Epithelial cell of prostate (primary cell): ENCODE data around the gene PRKG1.

Source experiments
- DNase-seq: peaks from one replicate; pipeline ENCODE4 v3.0.0-alpha.2; 2011; ENCODE audit warnings: low read depth, low spot score
- H3K27ac ChIP-seq: fragments of 450-650 bp; 2 replicates; pipeline ENCODE4 v1.5.1; 2017; ENCODE audit warnings: mild to moderate bottlenecking

The PRKG1 gene

DNA sequence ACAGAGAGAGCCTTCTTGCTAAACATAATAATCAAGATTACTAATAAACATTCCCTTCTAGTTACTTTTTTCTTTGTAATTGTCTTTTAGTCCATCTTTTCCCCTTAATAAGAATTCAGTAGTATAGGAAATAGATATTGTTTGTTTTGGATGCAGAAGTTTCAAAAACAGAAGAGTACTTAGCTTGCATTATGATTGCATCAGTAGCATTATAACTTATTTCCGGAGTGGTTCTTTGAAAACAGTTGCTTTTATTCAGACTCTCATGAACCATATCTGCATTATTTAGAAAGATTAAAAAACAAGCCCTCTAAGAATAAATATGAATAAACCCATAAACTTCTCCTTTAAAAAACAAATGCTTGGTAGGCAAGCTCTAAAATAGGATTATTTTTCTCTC, 1205.8 kb downstream of the PRKG1 start:
- DNase-seq: no peak
- H3K27ac ChIP-seq: peak overlapping the region; percentile 25

DNA sequence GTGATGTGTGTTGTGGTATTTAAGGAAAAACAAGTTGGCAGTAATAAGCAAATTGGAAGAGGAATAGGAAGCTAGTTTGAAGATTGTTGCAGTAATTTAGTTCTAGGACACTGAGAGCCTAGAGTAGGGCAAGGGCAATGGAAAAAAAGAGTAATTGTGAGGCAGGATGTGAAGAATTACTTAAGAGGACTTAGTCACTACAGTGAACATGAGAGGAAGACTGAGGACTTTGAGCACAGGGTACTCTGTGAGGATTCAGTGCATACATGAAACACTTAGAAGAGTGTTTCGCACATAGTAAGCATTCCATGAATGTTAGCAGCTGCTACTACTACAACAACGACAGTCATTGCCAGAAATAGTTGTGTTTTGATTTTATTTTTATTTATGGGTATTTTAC, 1208.9 kb downstream of the PRKG1 start:
- DNase-seq: no peak

DNA sequence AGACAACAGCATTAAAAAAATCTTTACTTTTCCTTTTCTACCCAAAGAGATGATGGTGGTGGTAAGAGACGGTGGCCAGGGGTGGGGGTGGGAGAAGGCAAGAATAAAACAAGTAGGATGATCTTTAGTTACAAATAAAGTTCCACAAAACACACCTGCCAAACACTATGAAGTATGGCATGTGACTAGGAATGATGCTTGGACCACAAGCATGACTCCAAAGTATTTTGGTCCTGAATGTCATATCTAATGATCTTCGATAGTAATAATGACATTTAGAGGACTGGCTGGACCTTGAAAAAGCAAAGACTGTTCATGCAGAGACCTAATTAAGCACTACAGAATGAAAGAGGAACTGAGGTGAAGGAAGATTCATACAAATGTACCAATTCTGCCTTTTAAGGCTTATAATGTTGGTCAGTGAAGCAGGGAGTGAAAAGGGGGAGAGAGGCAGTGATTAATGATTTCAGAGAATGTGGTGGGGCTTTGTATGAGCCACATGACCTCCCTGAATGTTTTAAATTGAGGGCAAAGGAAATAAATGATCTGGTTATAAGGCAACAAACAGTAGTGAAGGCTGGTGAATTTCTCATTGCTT, 1210.2 kb downstream of the PRKG1 start:
- no peak for DNase-seq

More for the DNA sequence above, 1208.9 kb downstream of the PRKG1 start:
- no peak overlapping the region for H3K27ac ChIP-seq

DNA sequence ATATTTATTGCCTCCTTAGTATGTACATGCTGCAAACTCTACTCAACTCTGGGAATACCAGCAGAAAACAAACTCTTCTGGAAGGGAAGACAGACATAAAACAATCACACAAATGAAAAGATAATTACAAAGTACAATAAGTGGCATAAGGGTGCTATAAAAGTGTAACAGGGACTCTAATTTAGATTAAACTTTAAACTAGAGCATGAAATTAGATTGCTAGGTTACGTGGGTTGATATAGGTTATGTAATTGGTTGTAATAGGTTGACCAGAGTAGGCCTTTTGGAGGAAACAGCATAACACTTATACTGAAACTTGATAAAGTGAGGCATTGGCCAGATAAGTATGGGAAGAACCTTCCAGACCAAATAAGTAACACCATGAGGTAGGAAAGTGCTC, 1213.6 kb downstream of the PRKG1 start:
- DNase-seq: no peak
- H3K27ac ChIP-seq: no peak overlapping the region

More for the DNA sequence above, 1210.2 kb downstream of the PRKG1 start:
- H3K27ac ChIP-seq: no peak overlapping the region

DNA sequence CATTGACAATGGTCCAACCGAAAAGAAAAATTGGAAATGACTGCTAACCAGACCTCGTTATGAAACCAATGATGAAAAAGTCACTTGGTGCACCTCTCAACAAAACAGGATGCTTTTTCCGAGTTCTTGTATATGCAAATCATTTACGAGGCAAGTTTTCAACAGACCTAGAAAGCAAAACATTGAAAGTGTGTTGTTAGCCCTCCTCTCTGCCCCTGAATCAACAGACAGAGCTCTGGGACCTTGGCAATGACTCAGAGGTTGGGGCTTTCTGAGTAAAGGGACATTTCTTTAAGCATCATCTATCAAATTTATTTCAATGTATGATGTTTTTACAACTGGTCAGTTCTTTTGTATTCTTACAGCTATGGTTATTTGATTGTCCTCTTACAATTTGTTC, 1223.5 kb downstream of the PRKG1 start:
- DNase-seq: no peak
- no peak overlapping the region for H3K27ac ChIP-seq

DNA sequence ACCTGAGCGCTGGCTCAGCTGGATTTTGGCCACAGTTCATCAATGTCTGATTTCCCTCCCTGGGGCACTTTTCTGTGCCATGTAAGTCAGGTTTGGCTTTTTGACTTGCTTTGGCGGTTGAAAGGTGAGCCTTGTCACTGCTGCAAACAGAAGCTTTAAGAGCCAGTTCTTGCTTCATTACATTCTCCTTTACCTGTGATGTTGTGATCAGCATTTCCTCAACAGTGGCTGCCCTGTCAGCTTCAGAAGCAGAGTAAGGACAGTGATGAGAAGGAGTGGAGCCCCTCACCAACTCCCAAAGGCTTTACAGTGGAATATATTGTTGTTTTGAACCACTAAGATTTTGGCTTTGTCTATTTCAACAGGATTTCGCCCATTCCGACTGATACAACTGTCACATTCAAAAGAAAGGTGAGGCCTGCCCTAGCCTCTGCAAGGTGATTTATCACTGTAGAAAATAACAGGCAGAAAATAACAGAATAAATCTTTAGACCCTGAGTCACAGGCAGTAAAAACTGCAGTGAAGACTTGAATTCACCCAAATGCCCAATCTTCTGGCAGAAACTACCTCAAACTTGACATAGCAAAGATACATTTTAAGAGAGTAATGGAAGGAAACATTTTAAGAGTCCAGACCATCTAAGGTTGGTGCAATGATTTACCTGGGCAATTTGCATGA, 1226.5 kb downstream of the PRKG1 start:
- no peak overlapping the region for H3K27ac ChIP-seq
- no peak for DNase-seq

DNA sequence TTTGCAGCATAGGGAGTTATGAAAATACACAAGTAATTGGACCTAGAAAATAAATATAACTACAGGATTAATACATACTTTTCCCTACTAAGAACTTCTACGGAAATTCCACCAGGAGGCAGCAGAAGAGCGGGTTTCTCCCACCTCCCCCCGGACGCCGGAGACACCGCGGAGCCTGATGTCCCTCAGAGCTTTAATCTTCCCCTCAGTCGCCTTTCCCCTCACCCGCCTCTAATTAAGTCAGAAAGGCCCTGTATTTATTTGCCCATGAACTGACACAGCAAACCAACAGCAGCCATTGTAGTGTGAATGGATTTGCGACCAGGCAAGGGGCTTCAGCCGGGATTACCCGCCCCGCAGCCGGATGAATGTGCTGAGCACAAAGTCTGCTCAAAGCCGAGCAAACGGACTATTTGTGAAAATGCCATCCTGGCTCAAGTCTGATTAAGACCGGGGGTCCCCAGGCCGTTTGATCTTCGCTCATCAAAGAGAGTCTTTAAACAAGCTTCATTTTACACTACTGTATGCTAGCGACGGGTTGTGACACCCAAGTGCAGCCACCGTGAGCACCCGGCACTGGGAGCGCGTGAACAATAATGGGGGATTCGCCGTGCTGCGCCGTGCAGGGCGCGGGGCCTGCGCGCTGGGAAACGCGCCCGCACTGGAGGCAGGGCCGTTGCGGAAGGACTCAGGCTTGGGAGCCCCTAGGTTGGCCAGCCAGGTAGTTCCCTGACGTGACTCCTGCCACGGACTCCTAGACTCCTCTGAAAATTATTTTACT, 1234.2 kb downstream of the PRKG1 start:
- H3K27ac ChIP-seq: no peak overlapping the region
- no peak for DNase-seq

DNA sequence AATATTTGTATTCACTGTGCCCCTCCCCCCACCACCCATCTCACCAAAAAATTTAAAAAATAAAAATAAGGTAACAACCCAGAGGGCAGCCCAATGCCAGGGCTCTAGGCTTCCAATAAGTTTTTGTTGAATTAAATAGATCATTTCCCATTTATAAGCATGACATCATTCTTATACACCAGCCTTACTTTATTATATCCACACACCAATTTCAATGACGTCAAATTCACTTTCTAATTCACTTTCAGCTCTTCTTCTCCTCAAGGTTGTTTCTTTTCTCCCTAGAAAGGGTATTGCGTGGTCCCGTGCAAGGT, 1238.6 kb downstream of the PRKG1 start:
- no peak for DNase-seq
- H3K27ac ChIP-seq: peak overlapping the region; percentile 92

DNA sequence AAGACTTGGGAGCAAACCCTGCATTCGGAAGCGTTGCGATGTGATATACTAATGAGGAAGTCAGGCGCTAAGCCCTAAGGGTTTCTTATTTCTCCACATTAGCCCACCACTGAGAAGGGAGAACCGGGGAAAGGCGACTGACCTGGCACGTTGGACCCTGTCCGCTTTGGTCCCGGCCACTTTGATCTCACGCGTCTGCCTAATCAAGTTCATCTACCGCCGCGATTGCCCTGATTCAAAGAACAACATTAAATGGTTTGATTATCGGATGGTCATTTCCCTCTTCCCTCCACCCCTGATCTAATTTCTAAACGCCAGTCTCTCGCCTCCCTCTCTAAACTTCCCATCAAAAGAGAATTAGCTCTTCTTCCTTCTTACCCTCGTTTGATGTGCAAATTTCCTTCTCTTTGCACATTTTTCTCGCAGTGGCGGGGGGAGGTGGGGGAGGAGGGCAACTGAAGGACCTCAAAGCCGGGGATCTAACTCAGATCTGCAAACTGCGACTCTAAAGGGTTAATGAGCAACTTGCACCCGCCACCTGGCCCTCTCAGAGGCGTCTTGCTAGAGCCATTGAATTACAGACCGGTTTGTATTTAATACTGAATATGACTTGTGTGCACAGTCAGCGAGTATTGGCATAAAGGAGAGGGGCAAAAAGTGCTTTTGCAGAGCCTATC, 1239.1 kb downstream of the PRKG1 start:
- DNase-seq: no peak
- H3K27ac ChIP-seq: peak overlapping the region; percentile 92

DNA sequence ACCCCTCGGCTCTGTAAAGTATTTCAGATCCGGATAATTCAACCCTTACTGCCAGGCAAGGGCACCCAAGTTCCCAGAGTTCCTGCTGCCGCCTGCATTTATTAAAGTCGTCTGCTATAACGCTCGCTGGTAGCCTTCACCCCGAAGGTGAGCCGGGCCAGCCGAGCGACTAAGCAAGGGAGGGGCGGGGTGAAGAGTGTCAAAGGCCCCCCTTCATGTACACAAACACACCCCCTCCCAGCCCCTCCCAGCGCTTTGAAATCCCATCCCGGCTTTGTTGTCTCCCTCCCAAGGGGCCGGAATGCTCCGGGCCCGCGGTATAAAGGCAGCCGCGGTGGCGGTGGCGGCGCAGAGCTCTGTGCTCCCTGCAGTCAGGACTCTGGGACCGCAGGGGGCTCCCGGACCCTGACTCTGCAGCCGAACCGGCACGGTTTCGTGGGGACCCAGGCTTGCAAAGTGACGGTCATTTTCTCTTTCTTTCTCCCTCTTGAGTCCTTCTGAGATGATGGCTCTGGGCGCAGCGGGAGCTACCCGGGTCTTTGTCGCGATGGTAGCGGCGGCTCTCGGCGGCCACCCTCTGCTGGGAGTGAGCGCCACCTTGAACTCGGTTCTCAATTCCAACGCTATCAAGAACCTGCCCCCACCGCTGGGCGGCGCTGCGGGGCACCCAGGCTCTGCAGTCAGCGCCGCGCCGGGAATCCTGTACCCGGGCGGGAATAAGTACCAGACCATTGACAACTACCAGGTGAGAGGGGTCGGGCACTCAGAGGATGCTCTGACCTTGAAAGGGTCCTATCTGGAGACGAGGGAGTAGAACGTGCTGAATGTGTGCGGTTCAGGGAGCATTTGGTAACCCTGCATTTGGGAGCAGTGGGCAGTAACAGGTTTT, 1239.9 kb downstream of the PRKG1 start, which contains the start of gene DKK1:
Gene DKK1, plus strand, starts transcription at position 349 of the 889 bp plus-strand sequence. Its CDS starts 154 bp downstream, at position 503.
- peak; percentile 34 for DNase-seq
- H3K27ac ChIP-seq: peak within 1 kb of the TSS; percentile 92

DNA sequence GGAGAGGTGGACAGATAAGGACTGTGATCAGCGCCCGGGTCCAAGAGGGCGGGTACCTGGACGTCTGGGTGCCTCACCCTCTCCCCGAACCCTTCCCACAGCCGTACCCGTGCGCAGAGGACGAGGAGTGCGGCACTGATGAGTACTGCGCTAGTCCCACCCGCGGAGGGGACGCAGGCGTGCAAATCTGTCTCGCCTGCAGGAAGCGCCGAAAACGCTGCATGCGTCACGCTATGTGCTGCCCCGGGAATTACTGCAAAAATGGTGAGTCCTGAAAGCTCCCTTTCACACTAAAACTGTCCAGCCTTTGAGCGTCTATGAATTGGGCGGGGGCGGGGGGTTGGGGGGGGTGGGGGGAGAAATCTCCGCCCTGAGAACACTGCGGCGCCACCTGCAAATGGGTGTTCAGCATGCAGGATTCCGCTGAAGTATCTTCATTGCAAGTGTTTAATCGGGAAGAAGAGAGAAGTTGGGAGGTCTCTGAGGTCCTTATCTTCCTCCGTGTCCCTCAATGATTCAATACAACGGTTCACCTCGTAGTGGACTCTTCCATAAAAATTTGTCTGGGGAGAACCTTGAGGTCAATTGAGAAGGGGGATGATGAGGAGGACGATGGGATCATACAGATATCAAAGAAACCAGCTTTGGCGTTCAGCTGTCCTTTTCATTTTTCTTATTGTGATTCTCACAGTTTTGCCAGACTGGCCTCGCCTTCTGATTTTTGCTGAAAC, 1240.7 kb downstream of the PRKG1 start:
- peak overlapping the region; percentile 92 for H3K27ac ChIP-seq
- DNase-seq: no peak

DNA sequence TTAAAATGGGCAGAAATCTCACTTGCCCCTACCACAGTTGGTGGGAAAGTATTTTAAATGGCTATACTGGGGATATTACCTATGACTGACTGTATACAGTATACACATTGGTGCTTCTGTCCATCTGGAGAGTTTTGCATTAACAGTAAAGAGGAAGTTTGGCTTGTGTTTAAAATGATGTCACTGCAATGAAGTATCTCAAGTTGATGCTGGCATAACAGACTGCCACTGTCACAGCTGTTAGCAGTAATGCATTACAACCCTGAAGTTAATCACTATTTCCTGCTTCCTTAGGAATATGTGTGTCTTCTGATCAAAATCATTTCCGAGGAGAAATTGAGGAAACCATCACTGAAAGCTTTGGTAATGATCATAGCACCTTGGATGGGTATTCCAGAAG, 1241.7 kb downstream of the PRKG1 start:
- no peak for DNase-seq
- H3K27ac ChIP-seq: peak overlapping the region; percentile 92

DNA sequence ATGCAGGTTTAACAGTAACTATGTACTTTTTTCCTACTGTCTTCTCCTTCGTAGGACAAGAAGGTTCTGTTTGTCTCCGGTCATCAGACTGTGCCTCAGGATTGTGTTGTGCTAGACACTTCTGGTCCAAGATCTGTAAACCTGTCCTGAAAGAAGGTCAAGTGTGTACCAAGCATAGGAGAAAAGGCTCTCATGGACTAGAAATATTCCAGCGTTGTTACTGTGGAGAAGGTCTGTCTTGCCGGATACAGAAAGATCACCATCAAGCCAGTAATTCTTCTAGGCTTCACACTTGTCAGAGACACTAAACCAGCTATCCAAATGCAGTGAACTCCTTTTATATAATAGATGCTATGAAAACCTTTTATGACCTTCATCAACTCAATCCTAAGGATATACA, 1242.2 kb downstream of the PRKG1 start:
- peak overlapping the region; percentile 92 for H3K27ac ChIP-seq
- no peak for DNase-seq

DNA sequence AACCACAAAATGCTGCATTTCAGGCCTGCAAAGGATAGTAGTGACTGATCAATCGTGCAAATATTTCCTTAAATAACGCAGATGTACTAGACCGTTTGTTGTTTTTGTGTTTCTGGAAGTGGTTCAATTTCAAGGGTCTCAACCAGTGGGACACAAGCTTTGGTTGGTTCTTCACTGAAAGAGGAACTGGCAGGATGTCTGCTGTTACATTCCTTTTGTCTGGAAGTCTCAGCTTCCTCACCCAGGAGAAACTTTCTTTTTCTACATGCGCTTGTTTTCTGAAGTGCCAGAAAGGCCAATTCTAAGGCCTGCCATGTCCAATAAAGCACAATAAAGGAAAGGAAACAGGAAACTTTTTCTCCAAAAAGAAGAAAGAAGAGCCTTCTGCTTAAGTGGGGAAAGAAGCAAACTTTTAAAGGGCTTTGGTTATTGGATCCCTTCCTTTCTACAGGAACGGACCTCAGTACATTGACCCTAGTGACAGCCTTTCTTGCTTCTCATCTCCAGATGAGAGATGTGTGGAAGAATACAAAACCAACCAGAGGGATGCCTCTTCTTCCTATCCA, 1243.9 kb downstream of the PRKG1 start:
- H3K27ac ChIP-seq: peak overlapping the region; percentile 92
- DNase-seq: no peak

DNA sequence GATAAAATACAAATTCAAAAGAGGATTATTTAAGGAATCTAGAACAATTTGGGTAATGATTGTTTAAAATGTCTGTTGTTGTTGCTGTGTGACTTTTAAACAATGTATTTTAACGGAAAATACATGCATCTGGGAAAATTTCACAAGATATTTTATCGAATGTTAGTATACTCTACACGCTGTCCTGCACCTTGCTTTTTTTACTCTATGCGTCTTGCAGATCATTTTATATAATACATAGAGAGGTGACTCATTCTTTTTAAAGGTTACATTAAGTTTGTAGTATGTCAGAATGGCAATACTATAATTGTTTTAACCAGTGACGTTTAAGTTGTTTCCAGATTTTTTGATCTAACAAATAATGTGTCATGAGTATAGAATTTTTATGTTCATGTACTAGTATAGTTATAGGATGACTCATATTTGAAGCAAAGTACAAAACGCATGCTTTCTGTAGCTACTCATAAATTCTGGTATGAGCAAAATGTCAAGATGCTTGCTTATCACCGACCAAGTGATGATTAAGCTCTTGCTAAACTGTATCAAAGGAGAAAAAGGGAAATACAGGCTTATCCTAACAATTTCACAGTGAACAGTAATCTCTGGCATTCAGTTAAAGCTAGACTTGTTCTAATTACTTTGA, 1244.7 kb downstream of the PRKG1 start:
- peak overlapping the region; percentile 92 for H3K27ac ChIP-seq
- peak; percentile 89 for DNase-seq

DNA sequence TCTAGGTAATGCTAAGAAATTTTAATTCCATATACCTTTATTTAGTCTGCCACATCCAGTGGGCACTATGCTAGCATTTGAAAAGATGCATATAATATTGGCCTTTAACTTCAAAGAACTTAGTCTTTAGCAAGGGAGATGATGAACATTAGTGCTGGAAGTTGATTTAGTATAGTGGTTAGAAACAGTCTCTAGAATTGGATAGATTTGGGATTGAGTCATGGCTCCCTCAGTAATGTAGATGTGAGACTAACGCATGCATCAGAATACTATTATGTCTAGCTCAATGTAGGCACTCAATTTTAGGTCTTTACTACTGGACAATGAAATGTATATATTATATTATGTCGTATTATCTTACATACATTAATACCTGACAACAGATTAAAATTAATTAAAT, 1245.6 kb downstream of the PRKG1 start:
- peak overlapping the region; percentile 92 for H3K27ac ChIP-seq
- DNase-seq: no peak

DNA sequence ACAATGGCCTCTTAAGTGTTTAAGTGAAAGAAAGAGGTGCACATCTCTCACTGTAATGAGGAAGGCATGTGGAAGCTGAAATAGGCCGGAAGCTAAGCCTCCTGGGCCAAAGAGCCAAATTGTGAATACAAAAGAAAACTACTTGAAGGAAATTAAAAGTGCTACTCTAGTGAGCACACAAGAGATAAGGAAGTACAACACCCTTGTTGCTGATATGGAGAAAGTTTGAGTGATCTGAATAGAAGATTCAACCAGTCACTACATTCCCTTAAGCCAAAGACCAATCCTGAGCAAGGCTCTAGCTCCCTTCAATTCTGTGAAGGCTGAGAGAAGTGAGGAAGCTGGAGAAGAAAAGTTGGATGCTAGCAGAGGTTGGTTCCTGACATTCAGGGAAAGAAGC, 1248.0 kb downstream of the PRKG1 start:
- no peak for DNase-seq

DNA sequence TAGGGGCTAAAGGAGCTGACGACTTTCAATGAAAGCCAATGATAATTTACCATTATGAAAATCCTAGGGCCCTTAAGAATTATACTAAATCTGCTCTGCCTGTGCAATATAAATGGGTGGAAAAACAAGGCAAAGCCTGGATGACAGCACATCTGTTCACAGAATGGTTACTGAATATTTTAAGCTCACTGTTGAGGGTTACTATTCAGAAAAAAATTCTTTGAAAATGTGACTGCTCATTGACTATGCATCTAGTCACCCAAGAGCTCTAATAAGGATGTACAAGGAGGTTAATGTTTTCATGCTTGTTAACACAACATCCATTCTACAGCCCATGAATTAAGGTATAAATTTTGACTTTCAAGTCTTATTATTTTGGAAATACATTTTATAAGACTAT, 1248.6 kb downstream of the PRKG1 start:
- H3K27ac ChIP-seq: no peak overlapping the region
- DNase-seq: no peak

More for the DNA sequence above, 1248.0 kb downstream of the PRKG1 start:
- H3K27ac ChIP-seq: no peak overlapping the region
